GM21423 (cell line): Measurements from ENCODE around the gene CRACR2A.

ENCODE experiments used
- ATAC-seq: cut with Tn5 transposase; IDR thresholded peaks from one replicate; pipeline ENCODE4 v1.9.1; 2021; ENCODE audit warnings: mild to moderate bottlenecking, moderate library complexity; ENCODE audit not compliant: unreplicated experiment

The CRACR2A gene

GRCh38 chr12:3655328-3655900 lies 97.5 kb downstream of the CRACR2A start:
- ATAC-seq = no peak

DNA sequence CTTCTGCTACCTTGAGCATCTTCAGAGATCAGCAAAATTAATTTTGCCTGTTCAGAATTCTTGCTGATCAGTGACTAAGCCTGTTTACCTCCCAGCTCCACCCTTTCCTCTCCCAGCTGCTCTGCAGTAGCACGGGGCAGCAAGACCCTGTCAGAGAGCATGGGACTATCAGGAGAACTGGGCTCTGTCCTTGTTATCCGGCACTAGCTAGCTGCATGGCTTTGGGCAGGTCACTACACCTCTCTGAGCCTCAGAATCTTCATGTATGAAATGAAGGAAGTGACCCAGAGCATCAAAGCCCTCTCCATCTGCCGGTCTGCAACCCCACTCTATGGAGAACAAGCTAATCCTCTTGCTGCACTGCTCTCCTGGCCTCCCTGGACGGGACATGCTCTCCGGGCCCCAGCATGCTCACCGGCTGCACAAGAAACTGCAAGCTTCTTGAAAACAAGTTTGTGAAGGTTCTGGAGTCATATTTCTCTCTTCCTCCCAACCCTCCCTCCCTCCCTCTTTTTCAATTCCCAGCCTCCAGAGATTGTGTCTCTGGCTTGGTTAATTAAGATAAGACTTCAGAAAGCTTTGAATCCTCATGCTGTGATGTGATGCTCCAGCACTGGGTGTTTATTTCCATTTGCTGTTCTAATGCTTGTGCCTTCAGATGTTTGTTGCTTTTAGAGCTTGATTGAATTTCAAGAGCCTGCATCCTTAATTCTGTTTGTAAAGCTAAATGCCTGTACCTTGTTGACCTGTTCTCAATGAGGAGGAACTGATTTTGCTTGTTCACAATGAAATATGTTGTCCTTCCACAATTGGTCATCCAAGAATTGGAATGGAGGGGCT lies 101.1 kb downstream of the CRACR2A start:
- ATAC-seq = no peak

GRCh38 chr12:3647504-3647903 lies 105.4 kb downstream of the CRACR2A start:
- ATAC-seq = no peak

DNA sequence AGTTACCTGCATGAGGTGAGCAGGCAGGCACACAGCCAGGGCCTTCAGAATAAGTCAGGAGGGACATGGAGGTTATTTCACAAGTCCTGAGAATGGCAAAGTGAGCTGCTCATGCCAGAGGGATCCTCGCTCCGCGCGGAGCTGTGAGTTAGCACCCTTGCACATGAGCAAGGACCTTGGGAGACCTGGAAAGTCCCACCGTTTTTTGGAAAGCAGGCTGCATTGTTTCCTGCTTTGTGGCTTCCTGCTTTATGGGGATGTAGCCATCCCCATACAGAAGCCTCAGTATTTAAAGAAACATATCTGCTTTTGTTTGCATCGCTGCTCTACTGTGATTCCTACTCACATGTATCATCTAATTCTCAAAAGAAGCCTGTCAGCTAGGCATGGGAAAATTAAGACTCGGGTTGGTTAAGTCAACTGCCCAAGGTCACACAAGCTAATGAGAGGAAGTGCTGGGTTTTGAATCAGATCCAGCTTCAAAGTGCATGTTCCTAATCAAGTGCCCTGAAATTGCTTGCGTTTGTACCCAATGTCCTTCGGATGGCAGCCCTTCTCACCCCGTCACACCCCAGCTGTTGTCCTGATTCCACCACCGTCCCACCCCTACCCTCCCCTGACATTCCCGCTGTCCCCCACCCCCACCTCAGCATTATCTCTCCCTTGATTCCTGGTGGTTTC lies 106.2 kb downstream of the CRACR2A start:
- ATAC-seq = no peak

- no peak for ATAC-seq
These were observed 107.8 kb downstream of the CRACR2A start for GRCh38 chr12:3645091-3645490.

GRCh38 chr12:3644104-3644503 lies 108.8 kb downstream of the CRACR2A start:
- no peak for ATAC-seq

- no peak for ATAC-seq
These were observed 111.4 kb downstream of the CRACR2A start for GRCh38 chr12:3641428-3642018.

DNA sequence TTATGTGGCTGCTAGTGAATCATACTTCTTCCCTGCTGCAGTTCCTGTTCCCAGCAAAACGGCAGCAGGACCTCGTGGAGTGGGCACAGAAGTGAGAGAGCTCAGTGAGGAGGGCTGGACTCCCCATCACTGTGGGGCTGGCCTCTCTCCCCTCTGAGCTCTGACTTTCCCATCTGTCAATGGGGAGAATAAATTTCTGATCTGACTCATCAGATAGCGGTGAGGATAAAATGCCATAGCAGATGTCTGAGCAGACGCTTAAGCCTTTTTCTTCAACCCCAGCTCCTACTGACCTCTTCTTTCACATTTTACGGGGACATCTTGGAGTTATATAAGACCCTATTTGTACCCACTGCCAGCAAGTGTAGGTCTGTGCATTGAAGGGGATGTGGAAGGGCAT lies 116.6 kb downstream of the CRACR2A start:
- ATAC-seq = no peak

DNA sequence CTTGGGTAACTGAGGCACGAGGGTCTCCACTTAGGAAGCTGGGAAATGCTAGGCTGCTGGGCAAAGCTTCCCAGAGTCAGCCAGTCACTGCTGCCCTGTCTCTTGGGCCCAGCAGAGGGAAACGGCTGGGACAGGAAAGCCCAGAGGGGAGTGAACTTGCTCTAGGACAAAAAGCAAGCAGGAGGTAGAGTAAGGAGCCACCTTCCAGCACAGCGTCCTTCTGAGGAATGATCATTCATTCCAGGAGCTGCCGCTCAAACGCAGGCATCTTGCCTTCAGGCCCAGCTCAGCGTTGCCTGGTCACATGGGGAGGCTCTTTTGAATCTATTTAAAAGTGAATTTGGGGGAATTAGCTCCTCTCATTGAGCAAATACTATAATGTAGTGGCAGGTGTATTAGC lies 118.6 kb downstream of the CRACR2A start:
- ATAC-seq = no peak

GRCh38 chr12:3633396-3633795 lies 119.5 kb downstream of the CRACR2A start:
- no peak for ATAC-seq

DNA sequence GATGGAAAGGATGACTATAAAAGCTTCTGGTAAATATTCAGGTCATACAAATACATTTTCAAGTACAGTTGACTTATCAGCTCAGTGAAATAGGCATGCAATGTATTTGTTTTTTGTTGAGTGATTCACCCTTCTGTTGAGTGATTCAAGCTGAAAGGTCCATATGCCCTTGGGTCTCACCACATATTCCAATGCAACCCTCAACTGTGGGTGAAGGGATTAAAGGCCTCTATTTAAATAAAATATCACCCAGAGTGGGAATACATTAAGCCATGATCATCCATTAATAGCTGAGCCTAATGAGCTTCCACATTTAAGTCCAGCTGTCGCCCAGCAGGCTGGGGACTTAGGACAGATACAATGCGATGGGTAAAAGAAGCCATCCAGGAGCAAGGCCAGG lies 120.2 kb downstream of the CRACR2A start:
- no peak for ATAC-seq

- no peak for ATAC-seq
These were observed 120.7 kb downstream of the CRACR2A start for GRCh38 chr12:3632256-3632655.

GRCh38 chr12:3631759-3632158 lies 121.2 kb downstream of the CRACR2A start:
- ATAC-seq = no peak

GRCh38 chr12:3631272-3631637 lies 121.7 kb downstream of the CRACR2A start:
- no peak for ATAC-seq

DNA sequence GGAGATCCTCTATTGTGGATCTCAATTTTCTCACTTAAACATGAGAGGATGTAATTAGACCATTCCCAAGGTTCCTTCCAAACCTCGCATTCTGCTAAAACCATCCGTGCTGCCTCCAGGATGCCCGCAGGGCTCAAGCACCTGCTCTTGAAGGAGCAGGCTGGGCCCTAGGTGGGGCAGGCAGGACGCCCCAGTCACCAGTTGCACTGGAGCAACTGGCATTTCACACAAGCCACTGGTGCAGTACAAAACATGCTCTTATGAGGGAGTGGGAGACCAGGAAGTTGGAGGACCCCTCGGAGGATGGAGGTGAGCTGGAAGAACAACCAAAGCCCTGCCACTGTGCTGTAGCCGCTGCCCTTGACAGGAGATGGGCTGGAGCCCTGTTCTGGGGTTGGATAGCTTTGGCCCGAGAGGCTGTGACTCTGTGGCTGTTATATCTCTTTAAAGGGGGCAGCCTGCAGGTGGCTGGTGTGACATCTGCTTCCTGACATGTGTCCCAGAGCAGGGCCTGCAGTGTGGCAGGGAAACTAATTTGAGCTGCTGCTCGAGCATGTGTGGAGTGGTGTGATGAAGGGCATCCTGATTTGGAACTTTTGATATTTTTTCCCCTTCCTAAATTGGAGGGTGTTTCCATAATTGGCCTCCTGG lies 122.2 kb downstream of the CRACR2A start:
- no peak for ATAC-seq

- ATAC-seq = no peak
These were observed 122.8 kb downstream of the CRACR2A start for GRCh38 chr12:3630111-3630510.

GRCh38 chr12:3629057-3629830 lies 123.7 kb downstream of the CRACR2A start:
- no peak for ATAC-seq

- no peak for ATAC-seq
These were observed 124.3 kb downstream of the CRACR2A start for GRCh38 chr12:3628629-3629028.

DNA sequence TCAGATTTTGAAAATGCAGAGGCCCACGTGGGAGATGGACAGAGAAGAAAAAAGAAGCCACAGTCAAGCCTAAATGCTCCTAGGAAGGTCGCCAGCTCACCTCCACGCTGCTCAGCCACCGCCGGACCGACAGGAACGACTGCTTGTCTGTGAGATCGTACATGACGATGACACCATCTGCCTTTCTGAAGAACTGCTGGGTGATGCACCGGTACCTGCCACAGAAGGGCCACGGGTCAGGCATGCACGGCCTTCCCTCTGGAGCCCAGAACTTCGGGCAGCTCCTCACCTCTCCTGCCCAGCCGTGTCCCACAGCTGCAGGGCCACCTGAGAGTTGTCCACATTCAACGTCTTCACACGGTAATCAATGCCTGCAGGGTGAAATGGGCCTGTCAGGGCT lies 125.6 kb downstream of the CRACR2A start:
- no peak for ATAC-seq

DNA sequence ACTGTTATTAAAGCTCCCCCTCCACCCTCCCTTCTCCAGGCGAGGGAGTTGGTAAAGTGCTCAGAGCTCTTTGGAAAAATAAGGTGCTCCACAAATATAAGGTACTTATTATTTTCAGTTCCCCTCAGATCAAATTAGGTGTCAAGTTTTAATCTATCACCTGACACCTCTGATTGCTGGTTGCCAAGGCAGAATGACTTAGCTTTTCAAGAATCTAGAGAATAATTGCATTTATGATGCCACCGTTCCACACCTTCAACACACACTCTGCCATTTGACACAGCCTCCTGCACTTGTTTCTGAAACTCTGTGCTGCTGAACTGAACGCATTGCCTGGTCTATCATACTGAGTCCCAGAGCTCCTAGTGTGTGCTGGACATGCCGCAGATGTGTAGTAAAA lies 128.6 kb downstream of the CRACR2A start:
- no peak for ATAC-seq
